ENCODE results near the gene HS3ST5.
A peak's percentile ranks its signal among the peaks of the same experiment; 100 is the strongest.

The HS3ST5 gene

DNA sequence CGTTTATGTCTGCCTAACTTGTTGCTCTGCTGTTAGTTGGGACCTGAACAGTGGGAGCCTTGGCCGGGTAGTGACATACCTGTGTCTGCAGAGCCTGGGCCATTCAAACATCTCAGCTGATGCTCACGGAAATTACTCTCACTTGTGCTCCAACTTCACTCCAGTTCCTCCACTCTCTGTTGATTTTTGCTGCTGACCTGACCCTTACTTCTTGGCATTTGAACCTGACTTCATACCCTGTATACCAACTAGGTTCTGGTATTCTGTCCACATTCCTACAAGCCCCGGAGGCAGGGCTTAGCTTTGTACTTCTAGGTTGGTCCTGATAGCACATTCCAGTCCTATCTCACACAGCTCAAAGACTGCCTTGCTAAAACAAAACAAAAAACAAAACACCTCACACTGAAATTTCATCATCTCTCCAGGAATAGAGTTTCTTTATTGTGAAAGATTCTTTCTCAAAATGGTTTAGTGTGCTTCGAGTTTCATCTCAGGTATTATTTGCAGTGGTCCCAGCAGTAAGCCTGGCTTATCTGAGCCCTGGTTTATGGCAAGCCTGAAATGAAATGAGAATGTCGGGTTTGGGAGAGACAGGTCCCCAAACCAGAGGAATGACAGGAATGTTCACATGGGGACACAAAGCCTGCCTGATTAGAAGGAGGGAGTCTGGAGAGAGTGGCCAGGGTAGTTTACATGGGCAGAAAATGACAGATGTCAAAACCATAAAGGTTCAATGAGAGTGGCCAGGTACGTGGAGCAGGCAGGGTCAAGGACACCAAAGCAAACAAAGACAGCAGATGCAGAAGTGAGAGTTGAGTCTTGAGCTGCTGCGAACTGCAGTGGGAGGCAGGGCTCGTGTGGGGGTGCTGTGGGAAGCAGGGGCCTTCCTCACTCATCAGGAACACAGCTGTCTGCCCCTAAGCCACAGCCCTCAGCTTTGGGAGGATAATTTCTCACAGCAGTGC, 197.7 kb downstream of the HS3ST5 start:
- no peak for DNase-seq

DNA sequence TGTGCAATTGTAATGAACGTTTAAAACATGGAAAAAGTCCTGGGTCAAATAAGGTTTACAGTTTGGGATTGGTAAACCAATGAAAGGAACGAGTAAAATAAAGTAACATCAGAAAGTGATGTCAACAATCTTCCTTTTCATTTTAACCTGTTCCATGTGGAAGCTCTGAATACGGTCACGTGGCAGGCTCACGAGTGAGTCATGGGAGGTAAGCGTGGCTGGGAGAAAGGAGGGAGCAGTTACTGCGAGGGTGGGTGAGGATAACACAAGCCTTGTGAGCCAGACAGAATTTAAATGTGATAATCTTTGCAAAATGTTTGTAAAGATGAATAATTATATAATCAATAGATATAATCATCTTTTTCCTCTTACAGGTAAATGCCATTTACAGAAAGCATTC, 200.6 kb downstream of the HS3ST5 start:
- no peak for DNase-seq

DNA sequence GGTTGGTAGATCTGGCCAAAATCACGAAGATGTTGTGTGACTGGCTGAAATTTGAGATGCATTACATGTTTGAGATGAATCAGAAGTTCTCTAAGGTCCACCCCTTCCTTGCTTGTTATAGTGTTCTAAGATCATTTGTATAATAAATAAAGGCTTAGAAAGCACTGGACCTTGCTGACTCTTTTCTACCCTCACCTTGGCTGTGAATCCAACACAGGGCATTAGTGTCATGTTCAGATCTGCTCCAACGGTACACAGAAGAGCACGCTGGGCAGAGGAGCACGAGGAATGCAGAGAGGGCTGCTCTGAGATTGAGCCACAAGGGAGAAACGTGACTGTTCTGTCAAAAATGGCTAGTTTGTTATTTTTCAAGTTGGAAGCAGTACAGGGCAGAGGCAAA, 202.4 kb downstream of the HS3ST5 start:
- DNase-seq = no peak

DNA sequence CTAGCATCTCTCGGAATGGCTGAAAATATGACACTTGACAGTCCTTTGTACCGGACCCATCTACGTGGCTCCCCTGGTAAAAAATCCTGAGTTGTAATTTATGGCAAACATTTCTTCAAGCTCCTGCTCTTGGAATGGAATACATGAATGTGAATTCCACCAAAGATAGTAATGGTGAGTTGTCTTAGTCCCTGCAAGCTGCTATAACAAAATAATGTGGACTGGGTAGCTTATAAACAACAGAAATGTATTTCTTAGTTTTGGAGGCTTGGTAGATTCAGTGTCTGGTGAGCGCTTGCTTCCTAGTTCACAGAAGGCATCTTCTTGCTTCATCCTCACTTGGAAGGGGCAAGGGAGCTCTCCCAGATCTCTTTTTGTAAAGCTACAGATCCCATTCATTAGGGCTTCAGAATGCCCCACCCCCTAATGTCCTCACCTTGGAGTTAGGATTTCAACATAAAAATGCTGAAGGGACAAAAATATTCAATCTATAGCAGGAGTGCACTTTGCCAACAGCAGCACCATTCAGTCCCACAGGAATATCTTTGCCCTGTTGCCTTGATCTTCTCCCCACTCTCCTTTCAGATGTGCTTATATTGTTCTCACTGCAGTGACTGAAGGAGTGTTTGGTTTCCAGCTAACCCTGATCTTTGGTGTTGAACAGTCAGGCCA, 204.1 kb downstream of the HS3ST5 start:
- no peak for DNase-seq

DNA sequence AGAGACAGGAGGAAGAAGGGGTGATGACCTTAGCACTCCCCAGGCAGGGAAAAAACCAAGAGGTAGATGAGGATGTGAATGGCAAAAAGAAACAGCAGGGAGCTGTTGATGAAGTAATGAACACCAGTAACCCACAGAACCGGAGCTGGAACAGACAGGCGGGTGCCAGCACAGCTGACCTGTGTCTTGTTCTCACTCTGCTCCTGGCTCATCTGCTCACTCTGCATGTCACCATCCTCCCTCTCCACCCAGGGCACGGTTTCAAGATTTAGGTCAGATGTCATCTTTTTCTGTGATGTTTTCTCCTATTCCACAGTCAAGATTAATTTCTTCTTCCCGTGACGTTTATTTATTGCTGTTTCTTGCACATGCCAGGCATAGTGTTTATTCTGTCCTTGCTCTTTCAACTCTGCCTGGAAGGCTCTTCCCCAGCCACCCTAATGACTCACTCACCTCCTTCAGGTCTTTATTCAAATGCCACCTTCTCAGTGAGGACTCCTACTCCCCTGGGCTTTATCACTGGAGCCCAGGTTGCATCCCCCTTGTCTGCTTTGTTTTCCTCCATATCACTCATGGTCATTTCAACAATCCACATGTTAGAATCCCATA, 207.4 kb downstream of the HS3ST5 start:
- no peak for DNase-seq

DNA sequence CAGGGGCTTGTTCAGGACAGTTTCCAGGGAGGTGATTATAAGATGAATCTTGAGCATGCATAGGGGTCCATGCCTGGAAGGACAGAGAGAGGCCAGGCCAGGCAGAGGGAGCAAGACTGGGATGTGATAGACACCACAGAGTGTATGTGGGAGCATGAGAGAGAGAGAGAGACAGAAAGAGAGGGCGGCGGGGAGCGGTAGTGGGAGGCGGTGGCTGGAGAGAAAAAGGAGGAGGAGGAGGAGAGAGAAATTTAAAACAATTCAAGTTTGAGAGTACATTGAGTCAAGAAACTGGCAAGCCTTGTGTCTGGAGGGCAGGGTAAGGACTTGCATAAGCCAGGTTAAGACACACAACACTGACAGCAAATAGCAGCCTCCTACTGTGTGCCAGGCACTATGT, 209.0 kb downstream of the HS3ST5 start:
- no peak for DNase-seq

DNA sequence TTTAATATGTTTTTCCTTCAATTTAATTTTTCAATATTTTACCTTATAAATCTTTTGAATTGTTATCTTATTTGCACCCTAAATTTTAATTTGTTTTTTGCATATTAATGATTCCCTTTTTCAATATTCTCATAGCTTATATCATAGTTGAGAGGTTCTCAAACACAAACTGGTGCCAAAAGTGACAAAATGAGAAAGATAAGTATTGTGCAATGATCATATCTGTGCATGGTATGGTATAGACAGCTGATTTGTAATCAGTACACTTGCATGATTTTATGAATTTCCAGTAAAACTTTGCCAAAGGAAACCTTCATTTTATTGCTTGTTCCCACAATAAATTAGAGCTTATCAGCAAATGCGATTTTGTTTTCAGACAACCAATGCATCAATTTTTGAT, 210.9 kb downstream of the HS3ST5 start:
- no peak for DNase-seq

DNA sequence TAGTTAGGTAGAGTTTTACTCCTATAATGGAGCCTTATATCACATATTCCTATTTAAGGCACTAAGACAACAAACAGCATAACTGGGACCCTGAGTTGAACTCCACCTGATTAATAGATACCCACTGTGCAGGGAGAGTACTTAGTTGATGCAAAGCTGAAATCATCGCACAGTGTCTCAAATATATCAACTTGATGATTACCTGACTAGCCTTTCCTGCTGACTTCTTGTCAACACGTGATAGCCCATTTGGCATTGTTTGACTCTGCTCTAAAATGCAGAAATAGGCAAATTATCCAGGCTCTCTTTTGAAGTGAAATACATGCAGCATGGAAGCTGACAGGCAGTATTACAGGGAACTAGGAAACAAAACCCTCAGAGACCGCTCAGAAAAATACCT, 217.2 kb downstream of the HS3ST5 start:
- DNase-seq = no peak

DNA sequence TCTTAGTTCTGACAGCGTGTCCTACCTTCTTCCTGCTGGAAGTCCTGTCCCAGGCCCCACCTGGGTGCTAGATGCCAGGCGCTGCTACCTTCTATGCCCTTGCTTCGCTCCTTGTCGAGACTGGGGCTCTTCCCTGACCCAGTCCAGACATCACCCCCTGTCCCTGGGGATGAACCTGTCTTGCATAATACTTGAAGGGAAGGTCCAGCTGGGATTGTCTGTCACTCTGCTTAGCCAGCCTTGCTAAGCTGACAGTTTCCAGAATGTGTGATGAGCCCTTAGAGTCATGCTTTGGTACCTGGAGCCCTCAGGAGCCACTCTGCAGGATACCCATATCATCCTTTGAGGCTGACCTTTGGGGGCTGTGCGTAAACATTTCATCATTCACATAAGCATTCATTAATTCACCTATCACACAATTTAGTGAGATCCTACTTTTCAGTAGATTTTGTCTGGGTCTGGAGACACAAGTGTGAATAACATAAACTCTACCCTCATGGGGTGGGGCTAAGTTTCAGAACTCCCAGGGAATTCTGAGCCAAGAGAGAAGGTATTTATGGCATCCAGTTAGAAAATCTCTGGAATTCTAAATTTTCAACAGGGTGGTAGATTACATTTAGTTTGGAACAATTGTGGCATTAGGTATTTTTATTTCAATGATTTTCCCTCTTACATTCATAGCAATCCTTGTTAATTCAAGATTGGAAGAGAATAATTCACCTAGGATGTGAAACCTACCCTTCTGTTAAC, 220.7 kb downstream of the HS3ST5 start:
- no peak for DNase-seq

DNA sequence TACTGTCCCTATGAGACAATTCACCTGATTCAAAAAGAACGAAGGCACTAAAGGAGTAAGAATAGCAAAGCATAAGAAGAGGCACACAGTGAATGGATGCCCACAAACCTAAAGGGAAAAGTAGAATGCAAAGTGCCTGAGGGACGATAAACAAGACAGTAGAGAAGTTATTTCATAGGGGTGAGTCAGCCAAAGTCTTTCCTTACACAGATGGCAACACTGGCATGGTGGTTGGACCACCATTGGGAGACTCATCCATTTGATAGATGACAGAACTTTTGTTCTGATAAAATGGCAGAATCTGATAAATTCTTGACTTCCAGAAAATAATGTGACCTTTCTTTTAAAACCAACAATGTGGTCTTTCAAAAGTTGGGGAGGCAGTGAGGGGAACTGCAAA, 223.8 kb downstream of the HS3ST5 start:
- DNase-seq = no peak

DNA sequence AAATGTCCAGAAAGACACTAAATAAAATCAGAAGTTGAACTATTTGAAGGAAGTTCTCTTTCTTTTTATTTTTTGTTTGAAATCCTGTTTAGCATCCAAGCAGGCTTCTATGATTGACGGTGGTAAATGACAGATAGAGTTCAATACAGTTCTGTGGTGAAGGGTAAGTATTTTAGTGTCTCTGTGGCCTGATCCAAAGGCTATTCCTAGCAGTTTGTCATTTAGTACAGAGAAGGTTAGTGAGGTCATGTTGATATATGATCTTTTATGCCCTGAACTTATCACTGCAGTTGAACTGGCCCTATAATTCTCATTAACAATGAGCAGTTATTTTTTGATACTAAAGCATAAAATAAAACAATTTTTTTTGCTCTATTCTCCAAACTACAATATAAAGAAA, 227.2 kb downstream of the HS3ST5 start:
- no peak for DNase-seq

DNA sequence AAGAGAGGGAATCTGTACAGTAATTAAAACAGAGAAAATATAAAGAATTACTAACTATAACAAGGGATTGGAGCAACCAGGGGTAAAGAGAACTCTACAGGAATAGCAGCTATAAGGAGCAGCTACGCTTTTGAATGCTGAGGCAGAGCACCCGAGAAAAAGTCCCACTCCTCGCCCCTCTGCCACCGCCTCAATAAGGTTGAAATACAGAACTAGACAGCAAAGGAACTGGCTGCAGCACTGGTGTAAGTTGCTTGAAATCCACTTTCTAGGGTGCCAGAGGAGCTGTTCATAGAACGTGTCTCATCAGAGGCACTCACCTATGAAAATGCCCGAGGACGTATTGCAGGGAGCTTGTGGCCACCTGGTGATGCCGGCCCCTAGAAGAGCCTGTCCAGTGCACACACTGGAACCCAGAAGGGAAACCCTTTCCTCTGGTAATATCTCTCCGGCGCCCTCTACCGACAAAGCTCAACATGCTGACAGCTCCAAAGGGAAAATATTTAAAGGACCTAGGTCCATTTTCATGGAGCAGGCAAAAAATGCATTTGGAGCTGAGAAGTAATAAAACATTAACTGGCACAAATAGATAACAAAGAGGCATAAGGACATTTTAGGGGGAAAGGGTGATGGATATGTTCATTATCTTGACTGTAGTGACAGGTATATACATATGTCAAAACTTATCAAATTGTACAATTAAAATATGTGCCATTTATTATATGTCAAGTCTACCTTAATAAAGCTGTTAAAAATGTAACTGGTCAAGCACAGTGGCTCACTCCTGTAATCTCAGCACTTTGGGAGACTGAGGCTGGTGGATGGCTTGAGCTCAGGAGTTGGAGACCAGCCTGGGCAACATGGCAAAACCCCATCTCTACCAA, 234.5 kb downstream of the HS3ST5 start:
- DNase-seq = peak; percentile 51

DNA sequence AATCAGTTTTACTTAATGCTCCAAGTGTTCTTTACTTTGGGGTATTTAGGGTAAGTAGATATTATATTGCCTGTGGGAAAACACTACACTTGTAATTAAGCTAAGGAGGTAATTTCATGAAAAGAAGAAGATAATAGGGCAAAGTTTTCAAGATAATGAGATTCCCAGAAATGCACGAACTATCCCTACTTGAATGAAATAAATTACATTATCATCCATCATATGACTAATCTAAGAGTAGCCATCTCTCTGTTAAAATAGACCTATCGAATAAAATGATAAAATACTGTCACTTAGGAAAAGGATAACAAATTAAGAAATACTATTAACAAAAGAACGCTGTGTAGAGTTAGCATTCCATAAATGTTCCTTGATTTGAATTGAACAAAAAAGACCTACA, 236.8 kb downstream of the HS3ST5 start:
- DNase-seq = no peak

DNA sequence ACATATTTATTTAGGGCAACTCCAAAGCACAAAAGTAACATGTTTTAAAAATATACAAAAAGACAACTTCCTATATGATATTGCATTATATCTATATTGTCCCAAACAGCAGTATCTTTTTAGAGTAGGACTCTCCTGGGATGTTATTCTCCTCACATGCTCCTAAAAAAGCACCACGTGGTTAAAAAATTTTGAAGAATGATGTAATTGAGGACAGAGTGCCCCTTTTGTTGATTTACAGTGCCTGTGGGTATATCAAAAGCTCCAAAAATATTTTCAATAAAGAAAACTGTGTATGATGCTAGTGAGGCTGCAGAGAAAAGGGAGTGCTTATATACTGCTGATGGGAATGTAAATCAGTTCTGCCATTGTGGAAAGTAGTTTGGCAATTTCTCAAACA, 241.6 kb downstream of the HS3ST5 start:
- DNase-seq = no peak

DNA sequence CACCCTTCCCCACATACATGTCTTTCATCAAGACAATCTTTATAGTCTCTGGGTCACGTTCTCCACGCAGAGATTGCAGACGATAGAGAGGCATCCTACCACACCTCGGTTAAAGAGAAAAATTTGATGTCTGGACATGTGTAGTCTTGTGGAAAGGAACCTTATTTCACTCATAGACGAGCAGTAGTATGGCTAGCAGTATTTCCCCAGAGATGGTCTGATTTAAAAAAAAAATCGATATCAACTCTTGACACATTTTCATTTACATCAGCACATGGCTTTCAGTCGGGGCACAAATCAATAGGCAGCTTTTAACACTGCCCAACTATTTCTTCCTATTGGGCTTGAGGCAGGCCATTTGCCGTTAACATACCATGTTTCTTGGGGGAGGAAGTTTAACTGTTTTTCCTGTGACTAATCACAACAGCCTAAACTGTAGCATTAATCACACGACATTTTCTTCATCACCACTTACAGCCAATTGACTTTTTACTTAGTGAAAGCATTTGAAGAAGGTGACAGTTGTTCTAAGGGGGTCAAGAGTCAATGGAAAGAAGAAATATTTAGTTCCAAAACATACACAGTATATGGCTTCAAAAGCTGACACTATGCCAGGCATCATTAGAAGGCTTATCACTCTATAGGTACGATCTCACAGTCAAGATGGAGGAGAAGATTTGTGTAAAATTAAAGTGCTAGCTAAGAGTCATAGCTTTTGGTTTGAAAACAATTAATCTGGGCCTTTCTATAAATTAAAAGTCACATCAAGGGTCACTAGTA, 242.4 kb downstream of the HS3ST5 start:
- no peak for DNase-seq

DNA sequence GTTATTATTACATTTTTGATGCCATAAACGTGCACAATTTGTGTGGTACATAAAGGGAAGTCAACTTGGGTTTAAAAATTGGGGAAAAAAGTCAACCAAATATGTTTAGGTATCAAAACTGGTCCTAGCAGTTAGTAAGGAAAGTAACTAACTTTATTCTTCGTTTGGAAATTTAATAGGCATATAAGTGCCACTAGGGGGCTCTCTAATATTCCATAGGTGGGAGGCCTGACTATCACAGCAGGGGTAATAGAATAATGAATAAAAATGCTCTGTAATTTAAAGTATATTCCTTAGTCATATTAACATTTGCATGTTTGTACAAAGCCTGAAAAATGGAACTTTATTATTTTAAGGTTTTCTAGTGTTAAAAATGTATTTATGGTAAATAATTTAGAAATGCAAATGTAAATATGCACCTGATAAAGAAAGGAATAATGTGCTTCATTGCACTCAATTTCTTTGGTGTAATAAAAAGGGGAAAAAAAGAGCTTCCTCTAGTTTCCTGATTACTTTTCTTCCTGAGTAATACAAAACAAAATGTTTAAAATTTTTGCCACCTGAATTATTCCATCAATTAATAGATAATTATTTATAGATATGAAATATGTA, 246.2 kb downstream of the HS3ST5 start:
- DNase-seq = no peak

DNA sequence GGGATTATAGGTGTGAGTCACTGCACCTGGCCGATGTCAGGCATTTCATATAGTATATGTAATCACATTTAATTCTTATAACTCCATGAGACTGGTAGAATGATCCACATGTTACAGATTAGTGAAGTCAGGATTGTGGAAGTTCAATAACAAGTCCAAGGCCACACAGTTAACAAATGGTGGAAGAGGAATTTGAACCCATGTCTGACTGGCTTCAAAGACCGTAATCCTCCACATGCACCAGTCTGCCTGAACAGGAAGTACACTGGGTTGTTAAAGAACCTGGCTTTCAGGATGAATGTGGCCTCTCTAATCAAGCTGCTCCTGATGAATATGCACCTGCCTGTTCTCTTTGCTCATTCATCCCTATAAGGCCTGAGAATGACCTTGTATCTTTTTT, 249.9 kb downstream of the HS3ST5 start:
- DNase-seq = no peak

DNA sequence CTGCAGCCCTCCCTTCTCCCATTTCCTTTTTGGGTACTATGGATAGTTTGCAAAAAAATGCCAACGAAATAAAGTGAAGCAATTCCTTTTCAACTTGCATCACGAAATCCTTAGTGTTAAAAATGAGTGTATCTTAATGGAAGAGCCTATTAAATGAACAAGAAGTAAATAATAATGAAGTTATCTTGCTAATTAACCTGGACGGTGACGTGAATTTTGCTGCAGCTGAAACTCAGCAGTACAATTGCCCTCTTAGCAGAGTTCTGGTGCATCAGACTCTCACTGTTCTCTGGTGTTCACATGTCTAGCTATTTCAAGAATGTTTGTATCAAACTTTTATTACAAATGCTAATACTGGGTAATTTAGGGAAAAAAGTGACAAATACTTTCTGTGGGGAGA, 252.2 kb downstream of the HS3ST5 start:
- no peak for DNase-seq

DNA sequence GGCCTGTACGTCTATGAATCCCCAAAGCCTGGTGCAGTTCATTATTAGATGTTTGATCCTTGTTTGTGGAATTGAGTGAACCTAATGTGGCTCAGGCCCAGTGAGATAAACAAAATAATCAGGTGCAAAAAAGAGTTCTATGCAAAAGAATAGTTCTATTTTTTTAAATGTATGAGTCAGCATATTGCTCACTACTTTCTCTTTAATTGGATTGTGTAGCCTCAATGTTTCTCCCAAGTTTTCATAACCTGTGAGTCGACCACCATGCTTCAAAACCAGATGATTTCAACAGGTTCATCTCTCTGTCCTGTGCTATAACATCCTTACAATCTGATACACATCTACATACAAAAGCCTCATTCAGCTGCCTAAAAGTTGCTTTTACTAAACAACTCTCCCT, 255.3 kb downstream of the HS3ST5 start:
- DNase-seq = no peak

DNA sequence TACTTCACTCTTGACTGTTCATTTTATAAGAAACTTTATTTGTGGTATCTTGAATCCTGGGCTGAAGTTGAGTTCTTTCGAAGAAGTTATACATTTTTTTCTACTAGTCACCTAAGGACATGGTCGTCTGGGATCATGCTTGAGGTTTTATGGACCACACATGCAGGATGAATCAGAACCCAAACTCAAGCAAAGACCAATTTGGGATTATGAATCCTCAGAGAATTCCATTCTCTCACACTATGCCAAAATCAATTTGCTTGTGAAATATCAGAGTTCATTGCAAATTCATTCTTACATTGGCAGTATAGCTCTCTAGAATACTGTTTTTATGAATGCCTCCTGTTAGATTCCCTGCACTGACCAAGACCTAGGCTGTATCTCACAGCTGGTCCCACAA, 257.6 kb downstream of the HS3ST5 start:
- no peak for DNase-seq

DNA sequence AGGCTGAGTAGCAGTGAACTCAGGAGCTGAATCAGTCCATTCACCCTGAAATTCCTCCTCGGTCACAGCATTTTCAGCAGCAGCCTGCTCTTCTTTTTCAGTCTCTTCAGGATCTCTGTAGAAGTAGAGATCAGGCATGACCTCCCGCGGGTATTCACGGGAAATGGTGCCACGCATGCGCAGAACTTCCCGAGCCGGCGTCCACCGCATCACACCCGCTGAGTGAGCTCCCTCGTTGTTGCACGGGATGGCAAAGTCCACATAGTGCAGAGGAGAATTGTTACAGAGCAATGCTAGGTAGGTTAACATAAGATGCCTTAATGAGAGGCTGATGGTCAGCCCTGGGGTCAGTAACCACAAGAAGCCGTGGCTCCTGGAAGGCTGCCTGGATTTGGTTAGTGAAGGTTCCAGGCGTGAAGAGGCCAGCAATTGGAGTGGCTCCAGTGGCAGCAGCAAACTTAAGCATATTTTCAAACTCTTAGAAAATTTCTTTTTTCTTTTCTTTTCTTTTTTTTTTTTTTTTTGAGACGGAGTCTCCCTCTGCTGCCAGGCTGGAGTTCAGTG, 258.4 kb downstream of the HS3ST5 start:
- DNase-seq = no peak

All from DMS79 treated with DMSO at 0.1 percent for 48 hours (cell line).